ENCODE results near the gene ZNF500. TPM values are rescaled to one million over a fixed set of nuclear protein-coding genes. Genes with fewer than 3 reads are reported as not detected.

Gene ZNF500
- total and polyA plus RNA-seq, 2 experiments from 2014 or later = 5.8 to 15.3 TPM

GRCh38 chr16:4811773-4812172 lies 44.8 kb upstream of the ZNF500 start:
- Histone ChIP-seq H3F3A (replicated peaks; ENCODE audit: low read depth) (0 out of 2 replicates have a peak, but pooled peaks cover 12% of the 10 kb centered on the region), H3K27me3 (ENCODE audit: insufficient read depth) (no peaks in the 10 kb centered on the region), H3K9me2 (ENCODE audit: insufficient read depth) (no peaks in the 10 kb centered on the region), H3K4me3 (no peak overlapping the region), H3K4me2 (no peak overlapping the region), H2AFZ (no peak overlapping the region), H3K27ac (ENCODE audit: low read depth) (no peak overlapping the region), H3K79me2 (replicated peaks; ENCODE audit: insufficient read depth) (0 out of 2 replicates have a peak, but pooled peaks cover 3% of the 10 kb centered on the region), H3K36me3 (ENCODE audit: insufficient read depth) (peaks cover 28% of the 10 kb centered on the region), H3K4me1 (ENCODE audit: insufficient read depth) (no peaks in the 10 kb centered on the region), H4K20me1 (replicated peaks; ENCODE audit: insufficient read depth) (no peaks in the 10 kb centered on the region)
- DNase-seq (ENCODE audit: low spot score) (no peak), ATAC-seq (no peak)
- no peak overlapping the region; the same call in 1 of the 2 replicates for H3K27ac Mint-ChIP-seq
- peaks cover 7% of the 10 kb centered on the region for H3K27me3 Mint-ChIP-seq (ENCODE audit: insufficient read depth, low read depth, poor library complexity)
- H3K4me1 Mint-ChIP-seq = no peaks in the 10 kb centered on the region
- H3K36me3 Mint-ChIP-seq (ENCODE audit: low read depth) = peaks cover 81% of the 10 kb centered on the region
- TF ChIP-seq NANOG (IDR thresholded peaks at IDR 0.05; ENCODE audit: borderline replicate concordance) = no peak
- TF ChIP-seq JUNB (IDR thresholded peaks at IDR 0.05; ENCODE audit: unreplicated experiment) = no peak
- TF ChIP-seq, protein P1, sequence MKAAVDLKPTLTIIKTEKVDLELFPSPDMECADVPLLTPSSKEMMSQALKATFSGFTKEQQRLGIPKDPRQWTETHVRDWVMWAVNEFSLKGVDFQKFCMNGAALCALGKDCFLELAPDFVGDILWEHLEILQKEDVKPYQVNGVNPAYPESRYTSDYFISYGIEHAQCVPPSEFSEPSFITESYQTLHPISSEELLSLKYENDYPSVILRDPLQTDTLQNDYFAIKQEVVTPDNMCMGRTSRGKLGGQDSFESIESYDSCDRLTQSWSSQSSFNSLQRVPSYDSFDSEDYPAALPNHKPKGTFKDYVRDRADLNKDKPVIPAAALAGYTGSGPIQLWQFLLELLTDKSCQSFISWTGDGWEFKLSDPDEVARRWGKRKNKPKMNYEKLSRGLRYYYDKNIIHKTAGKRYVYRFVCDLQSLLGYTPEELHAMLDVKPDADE (IDR thresholded peaks at IDR 0.05) = no peak
- TF ChIP-seq STAT1 (IDR thresholded peaks at IDR 0.05; ENCODE audit: unreplicated experiment) = no peak
- TF ChIP-seq EZH2phosphoT487 (IDR thresholded peaks at IDR 0.05; ENCODE audit: unreplicated experiment) = no peak
- TF ChIP-seq POLR2AphosphoS5 (IDR thresholded peaks at IDR 0.05; ENCODE audit: low read depth) = no peak
- TF ChIP-seq REST (IDR thresholded peaks at IDR 0.05; ENCODE audit: unreplicated experiment) = no peak
- TF ChIP-seq ZNF114 (CRISPR knock-in tag; IDR thresholded peaks at IDR 0.05) = no peak
- TF ChIP-seq, protein P2, sequence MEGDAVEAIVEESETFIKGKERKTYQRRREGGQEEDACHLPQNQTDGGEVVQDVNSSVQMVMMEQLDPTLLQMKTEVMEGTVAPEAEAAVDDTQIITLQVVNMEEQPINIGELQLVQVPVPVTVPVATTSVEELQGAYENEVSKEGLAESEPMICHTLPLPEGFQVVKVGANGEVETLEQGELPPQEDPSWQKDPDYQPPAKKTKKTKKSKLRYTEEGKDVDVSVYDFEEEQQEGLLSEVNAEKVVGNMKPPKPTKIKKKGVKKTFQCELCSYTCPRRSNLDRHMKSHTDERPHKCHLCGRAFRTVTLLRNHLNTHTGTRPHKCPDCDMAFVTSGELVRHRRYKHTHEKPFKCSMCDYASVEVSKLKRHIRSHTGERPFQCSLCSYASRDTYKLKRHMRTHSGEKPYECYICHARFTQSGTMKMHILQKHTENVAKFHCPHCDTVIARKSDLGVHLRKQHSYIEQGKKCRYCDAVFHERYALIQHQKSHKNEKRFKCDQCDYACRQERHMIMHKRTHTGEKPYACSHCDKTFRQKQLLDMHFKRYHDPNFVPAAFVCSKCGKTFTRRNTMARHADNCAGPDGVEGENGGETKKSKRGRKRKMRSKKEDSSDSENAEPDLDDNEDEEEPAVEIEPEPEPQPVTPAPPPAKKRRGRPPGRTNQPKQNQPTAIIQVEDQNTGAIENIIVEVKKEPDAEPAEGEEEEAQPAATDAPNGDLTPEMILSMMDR (conservative IDR thresholded peaks at IDR 0.05; ENCODE audit: low read depth in 2 of 2) = no peak
- no peak for TF ChIP-seq CREB1 (CRISPR knock-in tag; IDR thresholded peaks at IDR 0.05; ENCODE audit: low read depth)
- no peak for TF ChIP-seq ZNF462 (CRISPR knock-in tag; IDR thresholded peaks at IDR 0.05)
- TF ChIP-seq EZH2 (IDR thresholded peaks at IDR 0.05; ENCODE audit: low read depth, unreplicated experiment) = no peak
- no peak for TF ChIP-seq ZNF331 (CRISPR knock-in tag; IDR thresholded peaks at IDR 0.05; ENCODE audit: low read depth)
- H3K9me3 Mint-ChIP-seq = no peaks in the 10 kb centered on the region
- no peak overlapping the region for H3K4me3 Mint-ChIP-seq

All from GM23338 (cell line).